ENCODE results near the gene NDRG4.

The NDRG4 gene

GRCh38 chr16:58503863-58504688 is 4.1 kb downstream of the NDRG4 start:
- in situ Hi-C loops (cut with MboI; ENCODE audit: low pct_unique_long_range_greater_than_20kb, low sequenced_read_pairs): no loop called here

GRCh38 chr16:58506241-58507194 is 6.6 kb downstream of the NDRG4 start:
- in situ Hi-C loops (cut with MboI; ENCODE audit: low pct_unique_long_range_greater_than_20kb, low sequenced_read_pairs): no loop called here
- DNase-seq: no peak

More at GRCh38 chr16:58503863-58504688, 4.1 kb downstream of the NDRG4 start:
- DNase-seq: no peak

- DNase-seq: peak; percentile 59
- in situ Hi-C loops (cut with MboI; ENCODE audit: low pct_unique_long_range_greater_than_20kb, low sequenced_read_pairs): no loop called here
These were observed 7.4 kb downstream of the NDRG4 start for GRCh38 chr16:58507195-58507962.

GRCh38 chr16:58507963-58508670 is 8.2 kb downstream of the NDRG4 start:
- no peak for DNase-seq
- in situ Hi-C loops (cut with MboI; ENCODE audit: low pct_unique_long_range_greater_than_20kb, low sequenced_read_pairs): no loop called here

GRCh38 chr16:58508671-58509251 is 8.8 kb downstream of the NDRG4 start:
- DNase-seq: no peak
- in situ Hi-C loops (cut with MboI; ENCODE audit: low pct_unique_long_range_greater_than_20kb, low sequenced_read_pairs): no loop called here

- in situ Hi-C loops (cut with MboI; ENCODE audit: low pct_unique_long_range_greater_than_20kb, low sequenced_read_pairs): no loop called here
- no peak for DNase-seq
These were observed 9.5 kb downstream of the NDRG4 start for GRCh38 chr16:58509256-58510096.

- no peak for DNase-seq
- in situ Hi-C loops (cut with MboI; ENCODE audit: low pct_unique_long_range_greater_than_20kb, low sequenced_read_pairs): no loop called here
These were observed 10.3 kb downstream of the NDRG4 start for GRCh38 chr16:58510097-58510775.

- in situ Hi-C loops (cut with MboI; ENCODE audit: low pct_unique_long_range_greater_than_20kb, low sequenced_read_pairs): no loop called here
These were observed 11.1 kb downstream of the NDRG4 start for GRCh38 chr16:58510776-58511628.

GRCh38 chr16:58511933-58512815 is 12.2 kb downstream of the NDRG4 start:
- in situ Hi-C loops (cut with MboI; ENCODE audit: low pct_unique_long_range_greater_than_20kb, low sequenced_read_pairs): no loop called here
- DNase-seq: peak; percentile 69

More at GRCh38 chr16:58510776-58511628, 11.1 kb downstream of the NDRG4 start:
- DNase-seq: no peak

GRCh38 chr16:58513874-58514273 is 13.9 kb downstream of the NDRG4 start:
- in situ Hi-C loops (cut with MboI; ENCODE audit: low pct_unique_long_range_greater_than_20kb, low sequenced_read_pairs): no loop called here
- DNase-seq: no peak

- in situ Hi-C loops (cut with MboI; ENCODE audit: low pct_unique_long_range_greater_than_20kb, low sequenced_read_pairs): no loop called here
These were observed 15.4 kb downstream of the NDRG4 start, which contains the start of gene SETD6 for GRCh38 chr16:58515125-58515870. TSS of gene SETD6 (plus strand) at chr16:58515517. CDS start at chr16:58515538, 21 bp downstream.

GRCh38 chr16:58515871-58516767 is 16.2 kb downstream of the NDRG4 start:
- in situ Hi-C loops (cut with MboI; ENCODE audit: low pct_unique_long_range_greater_than_20kb, low sequenced_read_pairs): no loop called here
- DNase-seq: peak; percentile 41

More at GRCh38 chr16:58515125-58515870, 15.4 kb downstream of the NDRG4 start, which contains the start of gene SETD6:
- peak; percentile 82 for DNase-seq

GRCh38 chr16:58516768-58517107 is 16.8 kb downstream of the NDRG4 start:
- peak; percentile 21 for DNase-seq
- in situ Hi-C loops (cut with MboI; ENCODE audit: low pct_unique_long_range_greater_than_20kb, low sequenced_read_pairs): no loop called here

Data from KBM-7 (cell line).